Fibroblast of peridontal ligament (primary cell): ENCODE measurements around the gene CRYL1.

Source experiments
- DNase-seq: peaks from one replicate; pipeline ENCODE4 v3.0.0-alpha.2; 2010; ENCODE audit errors: extremely low read depth

CRYL1 gene

GRCh38 chr13:20424949-20425348 lies 100.7 kb downstream of the CRYL1 start:
- no peak for DNase-seq

GRCh38 chr13:20424559-20424852 lies 101.2 kb downstream of the CRYL1 start:
- DNase-seq: no peak

GRCh38 chr13:20422362-20422761 lies 103.3 kb downstream of the CRYL1 start:
- no peak for DNase-seq

GRCh38 chr13:20420938-20421337 lies 104.7 kb downstream of the CRYL1 start:
- no peak for DNase-seq

- no peak for DNase-seq
These were observed 106.7 kb downstream of the CRYL1 start for GRCh38 chr13:20418953-20419352.

GRCh38 chr13:20416223-20416745 lies 109.4 kb downstream of the CRYL1 start:
- no peak for DNase-seq

- DNase-seq: no peak
These were observed 110.0 kb downstream of the CRYL1 start for GRCh38 chr13:20415694-20416107.

GRCh38 chr13:20415306-20415679 lies 110.4 kb downstream of the CRYL1 start:
- DNase-seq: no peak

GRCh38 chr13:20414546-20415305 lies 110.9 kb downstream of the CRYL1 start:
- no peak for DNase-seq

GRCh38 chr13:20412691-20413355 lies 112.8 kb downstream of the CRYL1 start:
- DNase-seq: no peak

- no peak for DNase-seq
These were observed 113.9 kb downstream of the CRYL1 start for GRCh38 chr13:20411638-20412342.

- DNase-seq: no peak
These were observed 114.9 kb downstream of the CRYL1 start for GRCh38 chr13:20410726-20411125.

- no peak for DNase-seq
These were observed 117.5 kb downstream of the CRYL1 start for GRCh38 chr13:20408181-20408580.

- DNase-seq: no peak
These were observed 117.9 kb downstream of the CRYL1 start for GRCh38 chr13:20407759-20408158.

- no peak for DNase-seq
These were observed 120.0 kb downstream of the CRYL1 start for GRCh38 chr13:20405691-20406090.

GRCh38 chr13:20404488-20405222 lies 121.0 kb downstream of the CRYL1 start:
- DNase-seq: no peak

GRCh38 chr13:20403826-20404225 lies 121.8 kb downstream of the CRYL1 start:
- no peak for DNase-seq

GRCh38 chr13:20402881-20403280 lies 122.8 kb downstream of the CRYL1 start:
- no peak for DNase-seq

- no peak for DNase-seq
These were observed 123.5 kb downstream of the CRYL1 start for GRCh38 chr13:20401931-20402856.

- DNase-seq: no peak
These were observed 124.1 kb downstream of the CRYL1 start for GRCh38 chr13:20401531-20401930.

- no peak for DNase-seq
These were observed 124.9 kb downstream of the CRYL1 start for GRCh38 chr13:20400774-20401173.
